Muscle of leg (tissue), 11 donors: ENCODE data around the gene FAF1. TPM values are rescaled to one million over a fixed set of nuclear protein-coding genes. Genes with fewer than 3 reads are reported as not detected.
A peak's percentile ranks its signal among the peaks of the same experiment; 100 is the strongest.
"Not testable (repeated sequence)": the region's sequence is repeated elsewhere in the genome, so short reads cannot be mapped to it uniquely, and the experiment has no call there.

Experiments
- DNase-seq: peaks from one replicate; pipeline ENCODE4 v3.0.0; 2013
- H3K27ac ChIP-seq: one replicate; pipeline ENCODE4 v1.5.1; 2013; ENCODE audit warnings: mild to moderate bottlenecking, low read length, control low read depth
- H3K27me3 ChIP-seq: one replicate; pipeline ENCODE4 v1.6.1; 2013; ENCODE audit warnings: low read length; ENCODE audit not compliant: control insufficient read depth, insufficient read depth
- H3K36me3 ChIP-seq: one replicate; pipeline ENCODE4 v1.6.1; 2013; ENCODE audit warnings: low read length; ENCODE audit not compliant: control insufficient read depth, insufficient read depth
- H3K4me1 ChIP-seq: one replicate; pipeline ENCODE4 v1.6.1; 2013; ENCODE audit warnings: low read length; ENCODE audit not compliant: control insufficient read depth, insufficient read depth
- H3K4me3 ChIP-seq: one replicate; pipeline ENCODE4 v1.5.1; 2013; ENCODE audit warnings: low read length, control low read depth
- H3K9me3 ChIP-seq: replicated peaks from 2 replicates; pipeline ENCODE4 v1.6.1; 2013; ENCODE audit warnings: low read depth, low read length; ENCODE audit not compliant: control insufficient read depth
- WGBS: methylation state at CpG from one replicate; pipeline ENCODE4 v1.1.5; 2013; ENCODE audit warnings: missing lambda C conversion rate; ENCODE audit not compliant: insufficient coverage; 5-methylcytosine and 5-hydroxymethylcytosine counted together
- polyA plus RNA-seq, 8 donors: library from polyadenylated mRNA; unstranded; fragments of 120-200 nt; gene quantifications; one replicate each; pipeline versions ENCODE4 v1.2.1 to v1.2.3, GENCODE V29; 2013; ENCODE audit warnings: inconsistent platforms in 1 of 8, low replicate concordance in 1 of 8; ENCODE audit not compliant: insufficient read length in 8 of 8, insufficient read depth in 1 of 8
- total RNA-seq: library from RNA; stranded (reverse); fragments of 120-200 nt; gene quantifications from one replicate; pipeline ENCODE4 v1.2.4, GENCODE V29; 2013

FAF1 gene
- total and polyA plus RNA-seq, 9 donors: 35.6 to 51.7 (median 38.6) TPM

DNA sequence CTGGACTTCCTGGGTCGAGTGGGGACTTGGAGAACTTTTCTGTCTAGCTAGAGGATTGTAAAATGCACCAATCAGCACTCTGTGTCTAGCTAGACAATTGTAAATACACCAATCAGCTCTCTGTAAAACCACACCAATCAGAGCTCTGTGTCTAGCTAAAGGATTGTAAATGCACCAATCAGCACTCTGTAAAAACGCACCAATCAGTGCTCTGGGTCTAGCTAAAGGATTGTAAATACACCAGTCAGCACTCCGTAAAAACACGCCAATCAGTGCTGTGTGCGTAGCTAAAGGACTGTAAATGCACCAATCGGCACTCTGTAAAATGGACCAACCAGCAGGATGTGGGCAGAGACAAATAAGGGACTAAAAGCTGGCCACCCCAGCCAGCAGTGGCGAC, 243.6 kb downstream of the FAF1 start:
- H3K4me3 ChIP-seq, H3K27ac ChIP-seq, H3K36me3 ChIP-seq, DNase-seq, H3K27me3 ChIP-seq, H3K4me1 ChIP-seq, H3K9me3 ChIP-seq: not testable (repeated sequence)
- 94% methylated on average over 6 of the region's 7 CpGs for WGBS

DNA sequence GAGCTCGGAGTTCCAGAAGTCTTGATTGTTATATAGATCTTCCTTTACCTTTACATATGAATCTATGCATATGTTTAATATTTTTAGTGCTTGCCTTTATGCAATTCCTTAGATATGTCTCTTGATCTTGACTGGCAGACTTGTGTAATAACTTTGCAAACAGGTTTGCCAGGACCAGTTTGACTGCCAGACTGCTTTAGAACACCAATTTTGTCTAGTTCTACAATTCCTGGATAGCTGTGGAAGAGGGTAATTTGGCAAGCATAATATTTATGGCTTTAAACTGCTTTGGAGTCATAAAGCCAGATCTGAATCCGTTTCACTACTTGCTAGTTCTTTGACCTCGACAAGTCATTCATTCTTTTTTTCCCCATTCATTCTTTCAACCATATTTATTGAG, 250.0 kb downstream of the FAF1 start:
- Histone ChIP-seq H3K27me3 (no peaks in the 10 kb centered on the region), H3K4me1 (no peaks in the 10 kb centered on the region), H3K27ac (no peak overlapping the region), H3K4me3 (no peak overlapping the region), H3K36me3 (no peaks in the 10 kb centered on the region), H3K9me3 (no peaks in the 10 kb centered on the region)
- WGBS: no CpG with 5 or more reads among the region's 3 CpGs
- no peak for DNase-seq

DNA sequence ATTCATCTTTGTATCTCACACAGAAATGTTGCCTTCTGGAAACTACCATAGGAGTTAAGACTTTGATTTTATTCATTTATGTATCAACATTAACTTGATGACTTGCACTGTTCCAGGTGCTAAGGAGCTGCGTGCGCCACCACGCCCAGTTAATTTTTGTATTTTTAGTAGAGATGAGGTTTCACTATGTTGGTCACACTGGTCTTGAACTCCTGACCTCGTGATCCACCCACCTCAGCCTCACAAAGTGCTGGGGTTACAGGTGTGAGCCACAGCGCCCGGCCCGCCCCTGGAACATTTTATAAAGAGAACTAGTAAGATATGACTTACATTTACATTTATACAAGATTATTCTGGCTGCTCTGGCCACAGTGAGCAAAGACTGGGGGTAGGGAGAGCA, 252.2 kb downstream of the FAF1 start:
- no peak overlapping the region for H3K27ac ChIP-seq

DNA sequence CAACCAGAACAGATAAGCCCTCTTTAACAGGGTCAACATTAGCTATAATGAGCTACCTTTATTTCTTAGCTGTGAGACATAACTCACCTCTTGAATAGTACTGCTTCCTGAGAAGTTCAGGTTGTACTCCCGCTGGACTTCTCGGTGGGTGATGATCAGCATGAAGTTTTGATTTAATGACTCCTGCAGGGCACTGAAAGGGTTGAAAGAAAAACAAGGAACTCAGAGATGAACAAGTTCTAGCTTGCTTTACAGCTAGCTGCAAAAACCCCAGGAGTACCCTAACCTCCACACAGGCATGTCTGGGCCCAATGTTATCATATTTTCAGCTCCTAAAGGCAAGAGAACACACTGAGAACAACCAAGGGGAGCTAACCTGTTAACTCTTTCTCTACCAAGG, 254.4 kb downstream of the FAF1 start:
- H3K4me3 ChIP-seq: no peak overlapping the region
- H3K9me3 ChIP-seq: no peaks in the 10 kb centered on the region
- no peak for DNase-seq
- no peaks in the 10 kb centered on the region for H3K27me3 ChIP-seq
- no peaks in the 10 kb centered on the region for H3K36me3 ChIP-seq
- no CpG with 5 or more reads among the region's 2 CpGs for WGBS
- H3K27ac ChIP-seq: no peak overlapping the region
- H3K4me1 ChIP-seq: no peaks in the 10 kb centered on the region

More for the DNA sequence above, 252.2 kb downstream of the FAF1 start:
- H3K36me3 ChIP-seq: no peaks in the 10 kb centered on the region
- H3K4me1 ChIP-seq: no peaks in the 10 kb centered on the region
- H3K9me3 ChIP-seq: no peaks in the 10 kb centered on the region
- no peaks in the 10 kb centered on the region for H3K27me3 ChIP-seq
- WGBS: no CpG with 5 or more reads among the region's 7 CpGs
- no peak overlapping the region for H3K4me3 ChIP-seq
- no peak for DNase-seq

DNA sequence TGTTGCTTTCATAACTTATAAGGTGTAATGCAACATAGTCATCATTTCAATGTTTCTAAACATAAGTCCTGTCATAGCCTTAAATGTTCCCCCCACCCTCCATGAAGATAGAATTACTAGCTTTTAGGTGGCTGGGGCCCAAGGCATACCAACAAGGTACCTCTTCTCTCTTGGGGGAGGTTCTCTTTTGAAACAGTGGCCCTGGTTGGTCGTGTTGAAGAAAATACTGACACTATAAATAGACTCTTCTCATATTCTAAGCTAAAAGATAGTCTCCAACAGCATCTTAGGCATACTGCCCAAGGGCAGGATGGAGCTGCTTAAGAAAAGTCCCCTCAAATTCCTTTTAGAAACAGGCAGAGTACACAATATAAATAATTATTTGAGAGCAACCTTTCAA, 255.0 kb downstream of the FAF1 start:
- H3K4me3 ChIP-seq: no peak overlapping the region
- no peaks in the 10 kb centered on the region for H3K9me3 ChIP-seq
- H3K36me3 ChIP-seq: no peaks in the 10 kb centered on the region
- WGBS: no CpG with 5 or more reads among the region's 1 CpG
- H3K27ac ChIP-seq: no peak overlapping the region
- peak; percentile 12 for DNase-seq
- no peaks in the 10 kb centered on the region for H3K4me1 ChIP-seq
- no peaks in the 10 kb centered on the region for H3K27me3 ChIP-seq

DNA sequence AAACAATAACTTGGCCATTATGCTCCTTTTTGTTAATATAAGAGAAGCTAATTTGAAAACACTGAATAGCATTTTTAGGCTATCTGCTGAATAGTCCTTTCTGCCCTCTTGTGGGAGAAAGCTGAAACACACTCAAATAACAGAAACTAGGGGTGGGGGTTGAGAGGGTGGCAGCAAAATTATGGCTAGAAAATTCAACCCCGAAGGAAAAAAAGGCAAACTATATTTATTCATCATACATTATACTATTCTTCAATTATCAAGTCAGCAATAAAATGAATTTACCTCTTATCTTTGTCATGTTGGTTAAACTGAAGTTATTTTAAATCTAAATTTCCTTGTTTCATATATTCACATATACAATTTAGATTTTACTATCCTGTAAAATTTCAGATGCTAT, 255.9 kb downstream of the FAF1 start:
- Histone ChIP-seq H3K36me3 (no peaks in the 10 kb centered on the region), H3K4me3 (no peak overlapping the region), H3K9me3 (no peaks in the 10 kb centered on the region), H3K27ac (no peak overlapping the region), H3K27me3 (no peaks in the 10 kb centered on the region), H3K4me1 (no peaks in the 10 kb centered on the region)
- peak; percentile 40 for DNase-seq
- WGBS: no CpG with 5 or more reads among the region's 1 CpG

DNA sequence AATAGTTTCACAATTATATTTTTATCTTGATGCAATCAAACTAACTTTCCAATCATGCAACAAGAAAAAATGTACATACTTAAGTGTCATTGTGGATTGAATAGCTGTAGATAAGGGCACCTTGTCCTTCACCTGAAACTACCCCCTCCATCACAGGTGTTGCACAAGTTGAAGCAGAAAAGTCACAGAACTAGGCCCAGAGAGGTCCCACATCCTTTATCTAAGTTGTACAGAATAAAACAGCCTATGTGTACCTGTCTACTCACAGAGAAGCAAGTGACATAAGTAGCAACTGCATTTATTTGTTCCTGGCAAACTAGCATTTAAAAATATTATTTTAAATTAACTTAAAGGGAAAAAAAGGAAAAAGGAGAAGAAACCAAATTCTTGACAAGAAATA, 256.8 kb downstream of the FAF1 start:
- Histone ChIP-seq H3K27ac (no peak overlapping the region), H3K36me3 (no peaks in the 10 kb centered on the region), H3K27me3 (no peaks in the 10 kb centered on the region), H3K4me1 (no peaks in the 10 kb centered on the region), H3K4me3 (no peak overlapping the region), H3K9me3 (no peaks in the 10 kb centered on the region)
- no peak for DNase-seq

DNA sequence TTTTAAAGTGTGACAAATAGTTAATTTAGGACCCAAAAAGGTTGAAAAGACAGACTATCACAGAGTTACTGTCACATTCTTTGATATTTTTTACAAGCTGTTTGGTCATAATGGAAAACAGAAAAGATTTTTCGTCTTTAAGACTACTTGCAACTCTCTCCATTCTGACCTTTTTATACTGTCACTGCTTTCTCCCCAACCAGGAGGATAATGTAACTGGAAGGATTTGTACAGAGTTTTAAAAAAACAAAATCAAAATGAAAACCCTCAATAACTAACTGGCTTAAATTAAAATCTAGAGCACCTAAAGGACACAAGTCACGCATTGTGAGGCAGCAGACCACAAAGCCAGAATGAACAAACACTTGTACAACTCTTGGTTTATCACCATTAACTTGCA, 257.7 kb downstream of the FAF1 start:
- H3K27me3 ChIP-seq: no peaks in the 10 kb centered on the region
- H3K27ac ChIP-seq: no peak overlapping the region
- no CpG with 5 or more reads among the region's 2 CpGs for WGBS
- no peaks in the 10 kb centered on the region for H3K4me1 ChIP-seq
- H3K9me3 ChIP-seq: no peaks in the 10 kb centered on the region
- no peaks in the 10 kb centered on the region for H3K36me3 ChIP-seq
- no peak overlapping the region for H3K4me3 ChIP-seq
- DNase-seq: no peak

DNA sequence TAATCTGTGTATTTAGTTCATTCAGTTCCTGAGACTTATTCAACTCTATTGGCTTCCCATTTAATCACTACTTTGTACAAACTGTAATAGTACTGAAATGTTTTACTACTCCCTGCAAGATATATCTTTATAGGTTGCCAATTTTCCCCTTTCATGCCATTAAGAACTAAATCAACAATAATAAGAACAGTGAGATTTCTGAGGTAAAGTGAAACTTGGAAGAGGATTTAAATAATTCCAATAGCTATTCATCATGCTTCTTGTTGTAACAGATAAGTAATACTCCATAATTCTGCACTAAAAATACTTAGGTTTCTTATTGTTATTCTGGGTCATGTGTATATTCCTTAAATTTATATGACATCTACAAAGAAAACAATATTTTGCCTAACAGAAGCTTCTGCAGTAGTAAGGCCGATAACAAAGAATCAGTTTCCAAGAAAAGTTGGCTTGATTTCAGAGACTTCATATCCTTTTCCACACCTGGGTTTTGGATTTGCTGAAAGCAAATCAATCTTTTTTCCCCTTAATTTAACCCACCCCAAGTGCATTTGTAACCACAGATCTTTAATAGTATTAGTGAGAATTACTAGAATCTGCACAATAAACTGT, 258.3 kb downstream of the FAF1 start:
- Histone ChIP-seq H3K4me1 (no peaks in the 10 kb centered on the region), H3K9me3 (no peaks in the 10 kb centered on the region), H3K27ac (no peak overlapping the region), H3K27me3 (no peaks in the 10 kb centered on the region), H3K4me3 (no peak overlapping the region), H3K36me3 (no peaks in the 10 kb centered on the region)
- DNase-seq: no peak
- no CpG with 5 or more reads among the region's 1 CpG for WGBS

DNA sequence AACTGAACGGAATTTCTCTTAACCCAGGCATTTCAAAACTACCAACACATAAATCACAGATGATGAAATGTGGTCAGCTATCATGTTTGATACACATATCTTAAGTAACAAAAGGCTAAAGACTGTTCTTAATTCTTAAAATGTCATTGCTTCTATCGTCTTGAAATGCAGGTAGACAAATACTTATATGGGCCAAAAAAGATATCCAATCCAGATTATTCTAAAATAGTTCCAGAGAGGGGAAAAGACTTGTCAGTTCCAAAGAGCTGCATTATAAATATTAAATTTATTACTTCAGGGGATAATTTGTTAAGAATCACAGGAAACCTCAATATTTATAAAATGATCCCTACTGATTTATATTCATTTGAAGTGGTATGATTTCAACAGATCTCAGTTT, 259.4 kb downstream of the FAF1 start:
- WGBS: no CpG with 5 or more reads among the region's 2 CpGs
- no peaks in the 10 kb centered on the region for H3K36me3 ChIP-seq
- H3K4me1 ChIP-seq: no peaks in the 10 kb centered on the region
- H3K27me3 ChIP-seq: no peaks in the 10 kb centered on the region
- H3K4me3 ChIP-seq: no peak overlapping the region
- DNase-seq: no peak
- no peaks in the 10 kb centered on the region for H3K9me3 ChIP-seq
- H3K27ac ChIP-seq: no peak overlapping the region

DNA sequence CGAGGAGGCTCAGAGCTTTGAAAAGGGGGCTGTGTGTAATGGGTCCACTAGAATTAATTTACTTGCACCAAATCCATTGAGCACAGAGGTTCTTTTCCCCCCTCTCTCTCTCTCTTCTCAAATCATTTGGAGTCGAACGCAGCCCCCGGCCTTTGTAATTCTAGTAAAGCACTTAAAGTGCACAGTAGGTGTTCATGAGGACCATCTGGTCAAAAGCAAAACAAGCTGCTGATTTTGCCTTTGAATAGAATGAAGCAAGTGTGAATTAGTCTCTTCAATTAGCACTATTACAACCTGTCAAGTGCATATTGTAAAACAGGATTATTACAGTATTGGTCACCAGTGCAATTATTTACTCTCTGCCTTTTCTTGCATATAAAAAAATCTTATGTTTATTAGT, 259.9 kb downstream of the FAF1 start:
- H3K27me3 ChIP-seq: no peaks in the 10 kb centered on the region
- no peaks in the 10 kb centered on the region for H3K9me3 ChIP-seq
- H3K27ac ChIP-seq: no peak overlapping the region
- no CpG with 5 or more reads among the region's 4 CpGs for WGBS
- no peaks in the 10 kb centered on the region for H3K4me1 ChIP-seq
- no peak for DNase-seq
- H3K4me3 ChIP-seq: no peak overlapping the region
- H3K36me3 ChIP-seq: no peaks in the 10 kb centered on the region
